HG02571 (cell line): ENCODE results near the gene INTU.
"Not testable (repeated sequence)": the region's sequence is repeated elsewhere in the genome, so short reads cannot be mapped to it uniquely, and the experiment has no call there.

Experiments used
- ATAC-seq: cut with Tn5 transposase; IDR thresholded peaks from one replicate; pipeline ENCODE4 v1.9.1; 2021; ENCODE audit warnings: mild to moderate bottlenecking, moderate library complexity; ENCODE audit not compliant: unreplicated experiment

Gene INTU

DNA sequence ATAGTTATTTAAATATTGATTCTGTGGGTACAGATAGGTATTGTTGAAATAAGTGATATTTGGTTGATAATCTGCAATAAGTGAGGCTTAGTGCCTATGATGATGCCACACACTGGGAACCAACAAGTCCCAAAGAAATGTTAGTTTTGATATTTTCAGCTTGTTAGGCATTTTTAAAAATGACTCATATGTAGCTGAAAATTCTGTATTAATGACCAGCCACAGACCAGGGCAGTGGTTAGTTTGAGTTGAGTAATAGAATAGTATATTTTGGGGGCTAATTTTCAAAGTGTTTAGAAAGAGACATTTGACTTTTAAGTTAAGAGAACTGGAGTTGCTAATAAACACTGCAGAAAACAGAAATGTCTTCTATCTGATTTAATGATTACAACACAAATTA, 9.4 kb downstream of the INTU start:
- no peak for ATAC-seq

DNA sequence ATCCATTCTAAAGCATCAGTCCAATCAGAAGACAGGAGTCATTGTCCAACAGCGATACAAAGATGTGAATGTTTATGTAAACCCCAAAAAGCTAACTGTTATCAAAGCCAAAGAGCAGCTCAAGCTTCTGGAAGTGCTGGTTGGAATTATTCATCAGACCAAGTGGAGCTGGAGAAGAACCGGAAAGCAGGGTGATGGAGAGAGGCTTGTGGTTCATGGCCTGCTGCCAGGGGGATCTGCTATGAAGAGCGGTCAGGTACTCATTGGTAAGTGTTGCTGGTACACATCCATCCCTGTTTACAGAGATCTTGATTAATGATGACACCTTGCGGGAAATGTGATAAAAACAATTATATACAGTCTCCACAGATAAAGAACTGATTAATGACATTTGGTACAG, 11.0 kb downstream of the INTU start:
- no peak for ATAC-seq

DNA sequence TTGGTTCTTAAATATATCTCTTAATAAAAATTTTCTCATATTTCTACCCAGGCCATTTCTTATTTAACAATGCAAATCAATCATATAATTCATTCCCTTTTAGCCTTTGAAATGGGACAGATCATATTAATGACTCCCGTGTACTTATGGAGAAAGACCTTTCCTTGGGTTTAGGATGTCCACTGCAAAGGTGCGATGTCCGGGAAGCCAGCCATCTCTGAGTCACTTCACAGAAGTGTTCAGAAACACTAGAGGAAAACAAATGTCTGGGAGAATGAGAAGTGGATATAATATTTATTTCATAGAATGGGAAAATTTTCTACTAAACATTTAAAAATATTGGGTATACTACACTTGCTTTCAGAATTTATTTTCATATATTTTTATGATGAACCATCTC, 15.3 kb downstream of the INTU start:
- ATAC-seq, result no peak

DNA sequence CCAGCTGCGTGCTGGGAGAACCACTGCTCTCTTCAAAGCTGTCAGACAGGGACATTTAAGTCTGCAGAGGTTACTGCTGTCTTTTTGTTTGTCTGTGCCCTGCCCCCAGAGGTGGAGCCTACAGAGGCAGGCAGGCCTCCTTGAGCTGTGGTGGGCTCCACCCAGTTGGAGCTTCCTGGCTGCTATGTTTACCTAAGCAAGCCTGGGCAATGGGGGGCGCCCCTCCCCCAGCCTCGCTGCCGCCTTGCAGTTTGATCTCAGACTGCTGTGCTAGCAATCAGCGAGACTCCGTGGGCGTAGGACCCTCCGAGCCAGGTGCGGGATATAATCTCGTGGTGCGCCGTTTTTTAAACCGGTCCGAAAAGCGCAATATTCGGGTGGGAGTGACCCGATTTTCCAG, 22.8 kb downstream of the INTU start:
- not testable (repeated sequence) for ATAC-seq

DNA sequence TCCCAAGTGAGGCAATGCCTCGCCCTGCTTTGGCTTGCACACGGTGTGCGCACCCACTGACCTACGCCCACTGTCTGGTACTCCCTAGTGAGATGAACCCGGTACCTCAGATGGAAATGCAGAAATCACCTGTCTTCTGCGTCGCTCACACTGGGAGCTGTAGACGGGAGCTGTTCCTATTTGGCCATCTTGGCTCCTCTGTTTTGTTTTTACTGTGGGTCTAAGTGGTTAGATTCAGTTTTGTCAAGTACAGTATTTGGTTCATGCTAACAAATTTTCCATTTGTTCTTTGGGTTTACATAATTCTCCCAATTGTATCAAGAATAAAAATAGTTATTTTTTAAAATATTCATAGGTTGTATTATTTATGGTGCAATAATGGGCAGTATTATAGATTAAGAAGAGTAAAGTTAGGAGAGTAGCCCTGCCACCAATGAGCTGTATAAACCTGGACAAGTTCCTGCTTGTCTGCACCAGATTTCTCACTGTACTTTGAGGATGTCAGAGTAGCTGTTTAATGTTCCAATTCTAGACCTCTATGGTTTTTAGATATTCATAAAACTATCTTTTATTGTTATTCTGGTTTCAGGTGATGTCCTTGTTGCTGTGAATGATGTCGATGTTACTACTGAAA, 23.4 kb downstream of the INTU start:
- no peak for ATAC-seq

DNA sequence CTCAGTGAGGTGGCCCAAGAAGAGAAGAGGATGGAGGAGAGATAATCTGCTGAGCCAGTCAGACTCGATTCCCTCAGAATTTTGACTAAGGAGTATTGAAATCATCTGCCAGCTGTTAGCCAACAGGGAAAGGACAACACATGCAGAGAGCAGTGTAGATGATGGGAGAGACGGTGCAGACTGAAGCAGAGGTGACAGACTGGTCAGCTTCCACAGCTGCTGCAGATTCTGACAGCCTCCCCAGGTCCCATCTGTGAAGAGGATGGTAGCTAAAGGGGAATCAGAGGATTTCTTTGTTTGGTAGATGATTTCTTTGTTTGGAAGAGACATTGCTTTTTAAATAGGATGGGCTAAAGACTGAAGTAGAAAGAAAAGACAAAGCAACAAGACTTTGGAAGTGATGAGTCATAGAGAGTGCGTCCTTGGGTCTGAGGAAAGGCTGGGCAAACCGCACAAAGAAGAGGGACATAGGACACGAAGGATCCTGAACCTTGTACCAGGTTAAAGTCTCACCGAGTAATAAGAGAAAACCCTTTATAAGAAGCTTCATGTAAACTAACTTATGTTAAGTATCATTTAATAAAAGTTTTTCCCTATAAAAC, 27.6 kb downstream of the INTU start:
- no peak for ATAC-seq

DNA sequence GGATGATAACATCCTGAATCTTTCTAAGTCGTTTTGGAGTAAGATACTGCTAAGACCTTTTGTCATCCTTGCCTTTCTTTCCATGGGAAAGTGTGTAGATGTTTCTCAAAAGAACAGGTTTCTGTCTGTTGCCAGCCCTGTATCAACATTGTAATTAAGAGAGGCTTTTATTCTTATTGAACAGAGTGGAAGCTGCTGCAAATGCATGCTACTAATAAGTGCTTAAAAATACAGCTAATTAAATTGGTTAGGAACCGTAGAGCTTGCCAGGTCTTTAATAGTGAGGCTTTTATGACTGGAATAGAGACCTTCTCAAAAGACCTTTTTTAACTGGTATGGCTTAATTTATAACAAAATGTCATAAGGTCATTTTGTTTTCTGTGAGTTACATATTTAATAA, 34.4 kb downstream of the INTU start:
- ATAC-seq, result no peak

DNA sequence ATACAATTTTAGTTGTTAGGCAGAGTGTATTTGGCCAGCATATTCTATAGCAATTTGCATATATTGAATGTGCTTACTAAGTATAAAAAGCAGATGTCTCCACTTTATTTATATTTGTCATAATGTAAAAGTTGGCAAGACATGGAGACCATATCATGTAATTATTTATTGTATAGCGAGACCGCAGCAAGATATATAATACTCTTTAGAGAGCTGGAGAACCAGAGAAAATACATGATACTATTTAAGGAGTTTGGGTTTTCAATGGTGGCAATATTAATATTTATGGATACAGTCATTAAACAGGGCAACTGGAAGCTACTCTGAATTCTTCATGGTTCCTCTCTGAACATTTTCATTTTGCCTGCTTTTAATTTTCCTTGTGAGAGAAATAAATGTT, 35.0 kb downstream of the INTU start:
- no peak for ATAC-seq

DNA sequence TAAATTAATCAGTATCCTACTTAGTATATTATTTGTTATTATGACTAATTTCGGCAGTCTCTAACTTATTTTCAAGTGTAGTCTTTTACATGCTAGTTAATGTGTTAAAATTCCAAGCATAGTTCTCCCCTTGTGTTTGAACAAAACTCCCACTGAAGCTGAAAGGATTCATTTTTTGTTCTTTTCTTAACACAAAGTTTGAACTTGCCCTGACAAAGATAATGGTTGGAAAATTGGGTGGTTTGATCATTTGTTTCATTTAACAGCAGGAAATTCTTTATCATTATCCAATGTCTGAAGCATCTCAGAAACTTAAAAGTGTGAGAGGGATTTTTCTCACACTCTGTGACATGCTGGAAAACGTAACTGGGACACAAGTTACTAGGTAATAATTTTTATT, 36.0 kb downstream of the INTU start:
- ATAC-seq, result no peak

DNA sequence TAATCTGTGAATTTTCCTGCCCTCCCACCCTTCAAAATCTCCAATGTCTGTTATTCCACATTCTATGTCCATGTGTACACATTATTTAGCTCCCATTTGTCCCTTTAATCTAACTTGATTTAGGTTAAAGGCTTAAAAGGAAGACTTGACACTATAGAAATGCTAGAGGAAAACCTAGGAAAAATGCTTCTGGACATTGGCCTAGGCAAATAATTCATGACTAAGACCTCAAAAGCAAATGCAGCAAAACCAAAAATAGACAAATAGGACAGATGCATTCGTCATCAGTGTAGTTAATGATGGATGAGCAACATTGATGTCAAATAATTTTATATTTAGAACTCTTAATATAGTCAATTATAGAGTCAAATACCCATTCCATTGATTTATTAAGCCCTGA, 36.9 kb downstream of the INTU start:
- ATAC-seq, result no peak

DNA sequence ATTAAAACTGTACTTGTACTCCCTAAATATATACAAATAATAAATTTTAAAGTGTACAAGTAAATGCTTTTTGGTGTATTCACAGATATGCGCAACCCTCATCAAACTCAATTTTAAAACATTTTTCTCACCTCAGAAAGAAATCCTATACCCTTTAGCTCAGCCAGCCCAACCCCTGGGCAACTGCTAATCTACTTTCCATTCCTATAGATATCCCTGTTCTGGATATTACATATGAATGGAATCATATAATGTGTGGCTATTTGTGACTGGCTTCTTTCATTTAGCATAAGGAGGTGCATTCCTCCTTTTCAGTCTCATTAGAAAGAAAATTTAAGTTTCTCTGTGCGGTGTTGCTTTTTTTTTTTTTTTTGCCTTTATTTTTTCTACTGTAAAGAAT, 39.4 kb downstream of the INTU start:
- no peak for ATAC-seq

DNA sequence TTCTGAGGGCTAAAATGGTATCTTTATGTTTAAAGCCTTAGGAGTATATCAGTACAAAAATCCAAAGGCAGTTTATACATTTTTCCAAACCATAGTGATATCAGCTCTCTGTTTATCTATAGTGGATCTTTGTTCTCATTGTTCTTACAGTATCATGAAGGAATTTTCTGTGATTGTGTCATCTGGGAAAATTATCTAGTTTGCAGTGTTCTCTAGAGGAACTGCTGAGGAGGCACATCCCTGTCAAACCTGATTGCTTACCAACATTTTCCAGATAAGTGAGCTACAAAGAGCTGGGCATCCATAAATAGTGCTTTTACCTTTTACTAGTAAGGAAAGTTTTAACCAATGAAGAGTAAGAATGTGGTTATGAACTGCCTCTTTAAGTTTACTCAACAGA, 52.5 kb downstream of the INTU start:
- no peak for ATAC-seq

DNA sequence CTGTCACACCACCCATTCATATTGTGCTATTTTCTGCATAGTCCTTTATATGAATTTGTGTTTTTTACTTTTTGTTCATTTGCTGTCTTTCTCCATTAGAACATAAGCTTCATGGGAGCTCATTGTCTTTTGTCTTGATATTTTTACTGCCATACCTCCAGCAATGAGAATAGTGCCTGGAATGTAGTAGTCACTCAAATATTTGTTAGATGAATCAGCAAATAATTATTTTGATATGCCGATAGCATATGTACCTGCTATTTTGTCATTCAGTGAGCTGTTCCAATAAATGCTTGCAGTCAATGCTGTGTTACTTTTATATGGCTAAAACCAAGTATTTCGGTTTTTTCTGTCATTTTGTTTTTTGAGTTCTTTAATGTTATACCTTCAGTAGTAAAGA, 53.9 kb downstream of the INTU start:
- no peak for ATAC-seq

DNA sequence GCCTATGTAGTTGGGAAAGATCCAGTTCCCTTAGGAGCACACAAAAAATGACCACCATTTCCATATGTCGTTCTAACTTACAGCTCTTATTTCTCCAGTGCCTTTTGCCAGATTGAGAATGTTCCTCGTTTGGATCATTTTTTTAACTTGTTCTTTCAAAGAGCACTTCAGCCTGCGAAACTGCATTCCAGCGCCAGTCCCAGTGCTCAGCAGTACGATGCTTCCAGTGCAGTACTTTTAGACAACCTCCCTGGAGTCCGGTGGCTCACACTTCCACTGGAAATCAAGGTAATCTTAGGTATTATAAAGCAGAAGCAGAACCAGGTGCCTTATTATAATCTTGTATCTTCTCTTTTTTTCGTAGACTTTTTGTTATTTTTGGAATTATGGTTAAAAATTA, 54.8 kb downstream of the INTU start:
- no peak for ATAC-seq

DNA sequence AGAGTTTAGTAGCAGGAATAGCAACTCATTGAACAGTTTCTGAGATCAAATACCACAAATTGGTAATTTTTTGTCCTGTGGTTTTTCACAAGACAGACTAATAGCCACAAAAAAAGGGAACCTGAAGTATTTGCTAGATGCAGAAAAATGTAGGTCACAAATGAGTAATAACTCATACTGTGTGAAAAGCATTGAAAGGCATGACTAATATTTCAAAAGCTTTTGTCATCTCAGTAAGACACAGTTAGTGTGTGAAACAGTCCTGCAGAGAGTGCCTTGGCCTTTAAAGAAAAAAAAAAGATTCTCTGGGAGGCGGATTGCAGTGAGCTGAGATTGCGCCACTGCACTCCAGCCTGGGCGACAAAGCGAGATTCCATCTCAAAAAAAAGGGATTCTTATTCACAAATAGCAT, 66.0 kb downstream of the INTU start:
- ATAC-seq, result peak; percentile 100

DNA sequence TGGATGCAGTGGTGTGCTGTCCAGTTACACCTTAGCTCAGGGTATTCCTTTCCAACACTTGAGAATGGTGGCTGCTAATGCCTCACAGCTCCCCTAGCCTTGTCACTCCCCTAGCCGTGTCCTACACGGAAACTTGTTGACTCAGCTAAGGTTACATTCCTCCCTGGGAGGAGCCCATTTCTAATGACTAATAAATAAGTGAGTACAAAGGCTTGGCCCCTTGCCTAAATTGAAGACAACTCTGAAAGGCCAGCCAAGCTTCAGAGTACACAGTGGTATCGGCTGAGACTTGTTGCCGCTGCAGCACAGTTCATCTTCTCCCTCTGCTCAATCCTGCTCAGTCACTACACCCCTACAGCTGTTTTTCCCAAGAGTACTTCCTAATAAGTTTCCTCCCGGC, 76.2 kb downstream of the INTU start:
- no peak for ATAC-seq

DNA sequence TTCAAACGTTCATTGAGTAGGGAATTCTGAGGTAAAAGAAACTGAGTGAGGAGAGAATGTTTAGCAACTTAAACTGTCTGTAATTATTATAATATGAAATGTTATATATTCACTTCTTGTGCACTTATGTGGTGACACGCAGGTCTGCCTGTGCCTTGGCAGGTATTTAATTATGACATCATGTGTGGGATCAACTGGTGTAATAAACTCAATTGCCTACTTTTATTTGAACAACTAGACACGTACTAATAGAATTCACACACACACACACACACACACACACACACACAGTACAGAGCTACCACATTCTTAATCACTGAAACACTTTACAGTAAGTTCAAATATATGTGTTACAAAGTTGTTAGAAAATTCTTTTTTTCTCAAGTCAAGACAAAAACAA, 76.7 kb downstream of the INTU start:
- no peak for ATAC-seq

DNA sequence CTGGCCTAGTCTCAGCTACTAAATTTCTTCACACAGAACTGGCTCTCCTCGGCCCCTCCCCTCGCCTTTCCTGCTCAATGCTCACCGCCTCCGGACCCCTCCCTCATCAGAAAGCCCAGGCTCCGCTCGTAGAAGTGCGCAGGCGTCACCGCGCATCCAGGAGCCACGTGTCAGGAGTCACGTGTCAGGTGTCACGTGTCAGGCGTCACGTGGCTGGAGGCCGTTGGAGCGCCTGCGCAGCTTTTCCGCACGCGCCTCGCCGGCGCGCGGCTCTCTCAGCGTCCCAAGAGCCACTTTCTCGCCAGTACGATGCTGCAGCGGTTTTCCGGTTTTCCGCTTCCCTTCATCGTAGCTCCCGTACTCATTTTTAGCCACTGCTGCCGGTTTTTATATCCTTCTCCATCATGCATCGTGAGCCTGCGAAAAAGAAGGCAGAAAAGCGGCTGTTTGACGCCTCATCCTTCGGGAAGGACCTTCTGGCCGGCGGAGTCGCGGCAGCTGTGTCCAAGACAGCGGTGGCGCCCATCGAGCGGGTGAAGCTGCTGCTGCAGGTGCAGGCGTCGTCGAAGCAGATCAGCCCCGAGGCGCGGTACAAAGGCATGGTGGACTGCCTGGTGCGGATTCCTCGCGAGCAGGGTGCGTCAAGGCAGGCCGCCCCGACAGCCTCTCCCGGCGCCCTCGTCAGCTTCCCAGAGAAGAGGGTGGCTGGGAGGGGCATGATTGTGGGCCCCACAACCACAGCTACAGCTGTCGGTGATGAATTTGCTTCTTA, 97.6 kb downstream of the INTU start, which contains the start of gene SLC25A31:
TSS of gene SLC25A31 (plus strand) at position 259 of the 772 bp plus-strand sequence. CDS start at position 405, 146 bp downstream.
- ATAC-seq, result no peak

DNA sequence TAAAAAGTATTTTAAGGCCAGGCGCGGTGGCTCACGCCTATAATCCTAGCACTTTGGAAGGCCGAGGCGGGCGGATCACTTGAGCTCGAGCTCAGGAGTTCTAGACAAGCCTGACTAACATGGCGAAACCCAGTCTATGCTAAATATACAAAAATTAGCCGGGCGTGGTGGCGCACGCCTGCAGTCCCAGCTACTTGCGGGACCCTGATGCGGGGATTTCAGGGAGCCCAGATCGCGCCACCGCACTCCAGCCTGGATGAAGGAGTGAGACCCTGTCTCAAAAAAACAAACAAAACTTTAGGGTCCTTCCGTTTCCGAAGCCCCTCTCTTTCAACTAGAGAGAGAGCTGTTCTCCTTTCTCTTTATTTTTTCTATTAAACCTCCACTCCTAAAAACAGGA, 98.6 kb downstream of the INTU start:
- ATAC-seq, result no peak

DNA sequence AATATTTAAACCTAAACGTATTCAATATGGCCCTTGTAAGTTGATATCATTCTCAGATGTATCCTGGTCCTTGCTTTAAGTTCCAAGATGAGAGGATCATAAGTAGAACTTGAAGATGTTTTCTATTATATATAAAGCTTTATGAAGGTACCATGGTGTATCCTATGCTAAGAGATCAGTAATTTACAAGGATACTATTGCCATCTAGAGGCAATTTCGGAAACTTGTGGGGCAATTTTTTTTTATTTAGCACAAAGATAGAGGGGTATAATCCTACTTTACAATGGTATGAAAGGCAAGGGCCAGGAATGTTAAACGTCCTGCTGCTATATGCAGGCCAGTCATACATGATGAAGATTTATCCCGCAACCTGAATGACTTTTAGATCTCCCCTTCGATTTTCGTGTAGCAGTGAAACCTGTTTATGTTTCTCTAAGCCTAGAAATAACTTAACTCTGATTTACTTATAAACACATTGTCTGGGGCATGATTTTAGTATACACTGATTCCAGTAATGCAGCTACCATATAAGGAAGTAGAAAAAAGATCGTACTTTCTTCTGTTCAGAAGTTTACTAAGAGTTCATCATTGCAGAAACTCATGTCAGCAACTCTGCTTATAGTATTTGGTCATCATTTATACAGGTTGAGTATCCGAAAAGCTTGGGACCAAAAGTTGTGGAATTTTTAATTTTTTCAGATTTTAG, 100.0 kb downstream of the INTU start:
- ATAC-seq, result no peak

DNA sequence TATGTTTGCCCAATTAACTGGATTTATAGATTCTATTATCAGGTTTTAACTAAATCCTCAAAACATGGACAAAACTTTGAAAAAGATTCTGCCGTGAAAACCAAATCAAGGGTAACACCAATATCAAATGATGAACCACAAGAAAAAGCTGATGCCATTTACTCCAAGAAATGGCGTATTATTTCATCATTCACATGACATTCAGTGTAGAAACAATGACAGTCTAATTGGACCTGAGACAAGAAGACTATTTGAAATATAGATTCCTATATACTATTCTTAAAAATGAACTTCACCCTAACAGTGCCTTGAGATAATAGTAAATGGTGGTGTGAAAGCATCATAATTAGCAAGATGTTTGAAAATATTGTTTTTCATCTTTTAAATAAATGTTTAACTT, 102.2 kb downstream of the INTU start:
- ATAC-seq, result no peak

DNA sequence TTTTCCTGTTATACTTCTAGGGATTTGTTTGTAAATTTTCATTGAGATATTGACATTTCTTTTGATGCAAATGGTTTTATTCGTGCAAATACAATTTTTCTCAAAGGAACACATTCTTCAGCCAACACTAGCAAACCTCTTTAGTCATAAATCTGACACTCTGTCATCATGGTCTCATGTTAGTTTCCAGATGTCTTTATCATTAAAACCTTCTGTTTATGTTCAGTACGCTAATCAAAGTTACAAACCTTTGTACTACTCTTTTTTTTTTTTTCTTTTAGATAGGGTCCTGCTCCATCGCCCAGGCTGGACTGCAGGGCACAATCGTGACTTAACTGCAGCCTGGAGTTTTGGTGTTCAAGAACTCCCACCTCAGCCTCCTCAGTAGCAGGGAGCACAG, 104.5 kb downstream of the INTU start:
- ATAC-seq, result no peak
